B cell (primary cell): ENCODE data around the gene ABCC10. TPM values are rescaled to one million over a fixed set of nuclear protein-coding genes. Genes with fewer than 3 reads are reported as not detected.

Experiments used
- ATAC-seq: fragments of 200-7000 bp; cut with Tn5 transposase; one replicate; pipeline ENCODE4 v1.10.0; 2021; ENCODE audit warnings: low read depth, mild to moderate bottlenecking, moderate number of reproducible peaks, moderate library complexity
- CTCF ChIA-PET: fragments of 350-600 bp; sonication (Branson Sonifier 250); formaldehyde crosslinking; loops from one replicate; lab custom pipeline; 2021; ENCODE audit warnings: antibody characterized with exemption, inconsistent platforms; lab: Charles Lee
- POLR2A ChIA-PET: fragments of 350-600 bp; sonication (Branson Sonifier 250); formaldehyde crosslinking; loops from one replicate; lab custom pipeline; 2021; ENCODE audit warnings: antibody characterized with exemption; lab: Charles Lee
- DNase-seq: peaks from one replicate; pipeline ENCODE4 v3.0.0; 2013
- H2AFZ ChIP-seq: 2 replicates; pipeline ENCODE4 v1.6.1; 2012; ENCODE audit warnings: mild to moderate bottlenecking, low read depth, low read length; ENCODE audit not compliant: insufficient read depth, poor library complexity, severe bottlenecking
- H3K27ac ChIP-seq, 2 donors: 1 replicate in 1 of 2; 2 replicates in 1 of 2; pipeline ENCODE4 v1.5.1; 2012 to 2013; ENCODE audit warnings: low read length in 2 of 2, mild to moderate bottlenecking in 2 of 2, moderate library complexity in 1 of 2
- H3K27me3 ChIP-seq, 4 experiments: fragments of 200-600 bp in 1 of 4; sonication (generic) in 1 of 4; replicated peaks in 1 of 4; 1 replicate in 2 of 4; 2 replicates in 2 of 4; pipeline versions ENCODE4 v1.6.1 to v1.7.0; 2013 to 2016; ENCODE audit warnings: low read length in 3 of 4, mild to moderate bottlenecking in 2 of 4, mixed read lengths in 1 of 4, moderate library complexity in 1 of 4; ENCODE audit not compliant: insufficient read depth in 4 of 4, control insufficient read depth in 3 of 4; ENCODE audit errors: control extremely low read depth in 1 of 4
- H3K36me3 ChIP-seq, 2 experiments: replicated peaks in 1 of 2; 1 replicate in 1 of 2; 2 replicates in 1 of 2; pipeline versions ENCODE4 v1.6.1 to v1.7.1; 2013; ENCODE audit warnings: low read length in 1 of 2; ENCODE audit not compliant: insufficient read depth in 2 of 2, control insufficient read depth in 1 of 2; ENCODE audit errors: control extremely low read depth in 1 of 2, extremely low read depth in 1 of 2
- H3K4me1 ChIP-seq, 2 donors: fragments of 200-600 bp in 1 of 2; sonication (generic) in 1 of 2; 1 replicate in 1 of 2; 2 replicates in 1 of 2; pipeline versions ENCODE4 v1.5.1 to v1.6.1; 2013 to 2017; ENCODE audit warnings: low read length in 2 of 2; ENCODE audit not compliant: control insufficient read depth in 2 of 2, insufficient read depth in 2 of 2
- H3K4me2 ChIP-seq: replicated peaks from 2 replicates; pipeline ENCODE3; 2012; ENCODE audit warnings: mild to moderate bottlenecking, low read depth, low read length; ENCODE audit not compliant: poor library complexity, severe bottlenecking
- H3K4me3 ChIP-seq, 5 experiments: fragments of 200-600 bp in 1 of 5; sonication (generic) in 1 of 5; 1 replicate in 3 of 5; 2 replicates in 2 of 5; pipeline versions ENCODE4 v1.5.1 to v1.7.0; 2011 to 2016; ENCODE audit warnings: low read length in 4 of 5, mild to moderate bottlenecking in 4 of 5, low read depth in 2 of 5, control low read depth in 1 of 5, moderate library complexity in 1 of 5; ENCODE audit not compliant: insufficient read depth in 1 of 5; ENCODE audit errors: control extremely low read depth in 1 of 5, extremely low read depth in 1 of 5
- H3K79me2 ChIP-seq: fragments of 200-600 bp; sonication (generic); one replicate; pipeline ENCODE4 v1.6.0; 2016; ENCODE audit warnings: low read length; ENCODE audit not compliant: control insufficient read depth, insufficient read depth
- H3K9ac ChIP-seq: fragments of 200-600 bp; sonication (generic); 2 replicates; pipeline ENCODE4 v1.6.1; 2017; ENCODE audit warnings: mild to moderate bottlenecking, low read length, moderate library complexity
- H3K9me3 ChIP-seq, 3 donors: one replicate each; pipeline versions ENCODE4 v1.6.1 to v1.7.1; 2013; ENCODE audit warnings: low read length in 2 of 3; ENCODE audit not compliant: control insufficient read depth in 2 of 3, insufficient read depth in 1 of 3; ENCODE audit errors: control extremely low read depth in 1 of 3
- H4K20me1 ChIP-seq: 2 replicates; pipeline ENCODE4 v1.6.0; 2012; ENCODE audit warnings: mild to moderate bottlenecking, low read length; ENCODE audit not compliant: insufficient read depth, control insufficient read depth, poor library complexity, severe bottlenecking
- H3K27ac Mint-ChIP-seq: one replicate; pipeline ENCODE4 v1.8.0; 2021; ENCODE audit warnings: mixed read lengths
- H3K27me3 Mint-ChIP-seq: one replicate; pipeline ENCODE4 v1.8.0; 2021; ENCODE audit warnings: mixed read lengths
- H3K4me1 Mint-ChIP-seq: one replicate; pipeline ENCODE4 v1.8.0; 2021; ENCODE audit warnings: mixed read lengths
- H3K4me3 Mint-ChIP-seq: one replicate; pipeline ENCODE4 v1.8.0; 2021; ENCODE audit warnings: mixed read lengths
- H3K9me3 Mint-ChIP-seq: one replicate; pipeline ENCODE4 v1.8.0; 2022; ENCODE audit warnings: mixed read lengths; ENCODE audit not compliant: insufficient read depth
- CTCF ChIP-seq: fragments of 200-600 bp; IDR thresholded peaks from one replicate; pipeline ENCODE4 v1.8.0; 2022; ENCODE audit warnings: antibody characterized with exemption, mild to moderate bottlenecking
- EZH2 ChIP-seq: IDR thresholded peaks from 2 replicates; pipeline ENCODE4 v1.6.1; 2012; ENCODE audit warnings: borderline replicate concordance, low read depth, mild to moderate bottlenecking, moderate library complexity, low read length; ENCODE audit not compliant: insufficient read depth, poor library complexity, severe bottlenecking
- WGBS: methylation state at CpG from one replicate; pipeline ENCODE4 v1.1.5; 2013; ENCODE audit warnings: missing lambda C conversion rate; ENCODE audit not compliant: insufficient coverage; 5-methylcytosine and 5-hydroxymethylcytosine counted together
- intact Hi-C: fragments of 100-400 bp; cut with micrococcal nuclease; formaldehyde crosslinking; loops from one replicate; pipeline ENCODE4 v1.10.0; 2022
- polyA plus RNA-seq: library from polyadenylated mRNA; depleted of rRNA; stranded (reverse); fragments of >200 nt; gene quantifications from 2 replicates; pipeline ENCODE4 v1.2.3, GENCODE V29; 2012
- total RNA-seq, 2 donors: library from RNA; stranded (reverse); fragments of 120-200 nt in 1 of 2; gene quantifications; 1 replicate in 1 of 2; 2 replicates in 1 of 2; pipeline versions ENCODE4 v1.2.3 to v1.2.4, GENCODE V29; 2013 to 2022

ABCC10 gene
- total and polyA plus RNA-seq, 2 donors (not counting 1 experiment from before 2014, with no cell fraction given), result 39.5 to 71.5 TPM

DNA sequence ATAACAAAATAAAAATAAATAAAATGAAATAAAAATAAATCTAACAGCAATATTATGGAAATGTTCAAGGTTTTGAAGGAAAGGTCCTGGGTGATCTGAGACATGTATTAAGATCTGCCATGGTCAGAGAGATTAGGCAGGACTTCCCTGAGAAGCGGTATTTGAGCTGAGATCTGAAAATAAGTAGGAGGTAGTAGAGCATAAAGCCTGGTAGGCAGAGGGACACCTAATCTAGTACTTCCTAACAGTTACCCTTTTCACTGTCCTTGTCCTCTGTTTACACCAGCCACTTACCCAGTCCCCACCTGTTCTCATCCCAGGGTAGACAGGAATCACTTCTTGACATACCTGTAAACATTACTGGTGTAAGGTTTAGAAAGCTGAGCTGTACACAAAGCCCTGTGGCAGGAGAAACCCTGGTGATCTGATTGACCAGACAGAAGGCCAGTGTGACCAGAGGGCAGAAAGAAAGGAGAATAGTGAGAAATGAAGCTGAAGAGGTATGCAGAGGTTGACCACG, 49.6 kb upstream of the ABCC10 start:
- ATAC-seq, result no peak
- CTCF ChIA-PET, result interaction anchor here (1.3 to 4.0 kb wide), 5 partner anchors 7 to 116 kb away, joined by 3 to 19 read pairs (median 7); partner anchors contain the start of genes CRIP3 and ZNF318
- Histone ChIP-seq H3K9me3 (peaks cover 0 to 6% (median 0%) of the 10 kb centered on the region in 3 donors), H4K20me1 (no peaks in the 10 kb centered on the region), H3K4me1 (peaks cover 83 to 86% of the 10 kb centered on the region in 2 donors), H3K9ac (no peak overlapping the region), H3K27me3 (peaks cover 0 to 4% (median 2%) of the 10 kb centered on the region in 4 experiments), H3K79me2 (peaks cover 16% of the 10 kb centered on the region), H2AFZ (no peak overlapping the region), H3K36me3 (no peaks in the 10 kb centered on the region), H3K4me2 (peak overlapping the region; percentile 50), H3K27ac (no peak overlapping the region), H3K4me3 (no peak overlapping the region)
- Mint-ChIP-seq H3K4me3 (peak overlapping the region; percentile 54), H3K4me1 (peaks cover 65% of the 10 kb centered on the region), H3K27ac (no peak overlapping the region), H3K9me3 (no peaks in the 10 kb centered on the region), H3K27me3 (peaks cover 12% of the 10 kb centered on the region)
- POLR2A ChIA-PET, result interaction anchor here (2.2 kb wide), 1 partner anchor 9 kb away, joined by 15 read pairs; the partner anchor contains the start of gene ZNF318
- DNase-seq, result no peak
- no CpG with 5 or more reads among the region's 2 CpGs for WGBS
- intact Hi-C loops, result no loop called here
- TF ChIP-seq EZH2 (no peak), CTCF (no peak)

DNA sequence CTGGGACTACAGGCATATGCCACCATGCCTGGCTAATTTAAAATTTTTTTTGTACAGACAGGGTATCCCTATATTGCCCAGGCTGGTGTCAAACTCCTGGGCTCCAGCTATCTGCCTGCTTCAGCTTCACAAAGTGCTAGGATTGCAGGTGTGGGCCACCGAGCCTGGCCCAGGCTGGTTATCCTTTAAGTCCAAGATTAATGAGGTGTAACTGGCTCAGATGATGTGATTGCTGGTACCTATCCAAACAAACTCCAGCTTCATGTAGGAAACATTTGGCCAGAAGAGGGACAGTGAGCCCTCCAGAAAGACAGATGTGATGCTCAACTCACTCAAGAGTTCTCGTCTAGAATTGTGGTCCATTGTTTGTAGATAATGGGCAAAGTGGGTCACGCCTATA, 48.7 kb upstream of the ABCC10 start:
- Histone ChIP-seq H2AFZ (no peak overlapping the region), H3K4me3 (no peak overlapping the region), H4K20me1 (no peaks in the 10 kb centered on the region), H3K27ac (no peak overlapping the region), H3K36me3 (no peaks in the 10 kb centered on the region), H3K9me3 (peaks cover 0 to 7% (median 0%) of the 10 kb centered on the region in 3 donors), H3K79me2 (peaks cover 13% of the 10 kb centered on the region), H3K4me2 (peak overlapping the region; percentile 1), H3K27me3 (peaks cover 0 to 4% (median 2%) of the 10 kb centered on the region in 4 experiments), H3K4me1 (peaks cover 84 to 87% of the 10 kb centered on the region in 2 donors), H3K9ac (no peak overlapping the region)
- Mint-ChIP-seq H3K27me3 (peaks cover 12% of the 10 kb centered on the region), H3K27ac (no peak overlapping the region), H3K4me3 (no peak overlapping the region), H3K9me3 (no peaks in the 10 kb centered on the region), H3K4me1 (peaks cover 66% of the 10 kb centered on the region)
- intact Hi-C loops, result no loop called here
- WGBS, result 100% methylated on average over 2 of the region's 3 CpGs
- DNase-seq (no peak), ATAC-seq (no peak)
- CTCF ChIA-PET, result interaction anchor here (1.3 to 4.0 kb wide), 3 partner anchors 8 to 117 kb away, joined by 4 to 19 read pairs (median 11); partner anchors contain the start of gene ZNF318
- POLR2A ChIA-PET, result interaction anchor here (2.2 kb wide), 1 partner anchor 10 kb away, joined by 15 read pairs; the partner anchor contains the start of gene ZNF318
- TF ChIP-seq CTCF (no peak), EZH2 (no peak)
